Adrenal gland (tissue), 5 donors: ENCODE results near the gene MYBPHL.

ENCODE experiments used
- POLR2A ChIP-seq, 2 donors: fragments of 450-650 bp; IDR thresholded peaks; one replicate each; pipeline ENCODE4 v1.6.1; 2017; ENCODE audit warnings: antibody characterized with exemption in 2 of 2, mild to moderate bottlenecking in 2 of 2, moderate library complexity in 1 of 2
- TF ChIP-seq, protein P1 (sequence below), 6 experiments: fragments of 450-650 bp in 4 of 6; fragments of 200-600 bp in 2 of 6; sonication (generic) in 1 of 6; IDR thresholded peaks; 1 replicate in 5 of 6; 2 replicates in 1 of 6; pipeline versions ENCODE4 v1.5.1 to v1.8.0; 2016 to 2021; ENCODE audit warnings: antibody characterized with exemption in 6 of 6, mild to moderate bottlenecking in 2 of 6, moderate library complexity in 1 of 6
- donor health status: DM: no; HTN: no; CAD: no.

DNA sequence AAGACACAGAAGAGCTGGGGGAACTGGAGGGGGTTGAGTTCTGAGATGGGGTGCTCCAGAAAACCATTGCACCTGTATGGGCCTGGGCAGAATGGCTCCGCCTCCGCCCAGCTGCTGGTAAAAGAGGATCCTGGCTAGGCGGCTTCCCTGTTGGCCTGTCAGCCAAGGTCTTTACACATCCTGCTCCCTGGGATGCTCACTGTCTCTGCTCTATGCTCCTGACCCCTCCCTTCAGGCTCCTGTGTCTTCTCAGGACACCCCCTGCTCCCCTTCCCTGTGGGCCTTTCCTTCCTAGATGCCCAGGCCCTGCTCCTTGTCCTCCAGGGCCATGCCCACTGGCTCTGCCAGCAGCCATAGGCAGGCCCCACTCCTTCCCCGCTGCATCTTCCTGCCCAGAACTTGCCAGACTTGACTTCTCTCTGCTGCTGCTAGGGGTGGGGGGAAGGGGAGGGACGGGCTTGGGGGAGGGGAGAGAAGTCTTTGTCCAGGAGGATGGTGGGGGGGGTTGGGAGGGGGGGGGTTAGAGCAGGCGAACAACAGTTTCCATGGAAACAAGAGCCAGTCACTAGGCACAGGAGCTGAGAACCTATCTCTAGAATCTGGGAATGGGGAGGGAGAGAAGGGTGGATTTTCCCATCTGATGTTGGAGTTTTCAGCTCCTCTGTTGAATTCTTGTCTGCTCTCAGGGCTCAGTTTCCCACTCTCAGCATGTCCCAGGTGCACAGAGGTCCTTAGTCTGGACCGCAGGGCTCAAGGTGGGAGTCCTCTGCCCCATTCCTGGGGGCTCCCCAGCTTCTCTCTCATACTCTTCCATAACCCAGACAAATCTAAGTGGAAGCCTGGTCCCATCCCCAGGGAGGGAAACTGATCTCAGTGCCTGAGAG lies 46.9 kb downstream of the MYBPHL start:
- TF ChIP-seq, protein P1, sequence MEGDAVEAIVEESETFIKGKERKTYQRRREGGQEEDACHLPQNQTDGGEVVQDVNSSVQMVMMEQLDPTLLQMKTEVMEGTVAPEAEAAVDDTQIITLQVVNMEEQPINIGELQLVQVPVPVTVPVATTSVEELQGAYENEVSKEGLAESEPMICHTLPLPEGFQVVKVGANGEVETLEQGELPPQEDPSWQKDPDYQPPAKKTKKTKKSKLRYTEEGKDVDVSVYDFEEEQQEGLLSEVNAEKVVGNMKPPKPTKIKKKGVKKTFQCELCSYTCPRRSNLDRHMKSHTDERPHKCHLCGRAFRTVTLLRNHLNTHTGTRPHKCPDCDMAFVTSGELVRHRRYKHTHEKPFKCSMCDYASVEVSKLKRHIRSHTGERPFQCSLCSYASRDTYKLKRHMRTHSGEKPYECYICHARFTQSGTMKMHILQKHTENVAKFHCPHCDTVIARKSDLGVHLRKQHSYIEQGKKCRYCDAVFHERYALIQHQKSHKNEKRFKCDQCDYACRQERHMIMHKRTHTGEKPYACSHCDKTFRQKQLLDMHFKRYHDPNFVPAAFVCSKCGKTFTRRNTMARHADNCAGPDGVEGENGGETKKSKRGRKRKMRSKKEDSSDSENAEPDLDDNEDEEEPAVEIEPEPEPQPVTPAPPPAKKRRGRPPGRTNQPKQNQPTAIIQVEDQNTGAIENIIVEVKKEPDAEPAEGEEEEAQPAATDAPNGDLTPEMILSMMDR (IDR thresholded peaks at IDR 0.05), result no peak
- no peak for TF ChIP-seq POLR2A (IDR thresholded peaks at IDR 0.05)
